Activated CD4-positive, alpha-beta T cell treated with anti-CD3 and anti-CD28 coated beads, Interleukin-2, amount 10 ng/mL, durations not matched to agents 7 days and 5 days (primary cell): ENCODE measurements around the gene TMC8. TPM values are rescaled to one million over a fixed set of nuclear protein-coding genes. Genes with fewer than 3 reads are reported as not detected.

Source experiments
- CTCF ChIA-PET: fragments of 350-600 bp; sonication (Branson Sonifier 250); formaldehyde crosslinking; loops from one replicate; lab custom pipeline; 2021; ENCODE audit warnings: antibody characterized with exemption; lab: Charles Lee
- POLR2A ChIA-PET: fragments of 350-600 bp; sonication (Branson Sonifier 250); formaldehyde crosslinking; loops from one replicate; lab custom pipeline; 2021; ENCODE audit warnings: antibody characterized with exemption; lab: Charles Lee
- DNase-seq: peaks from one replicate; pipeline ENCODE4 v3.0.0-alpha.2; 2020
- H3K27ac Mint-ChIP-seq: one replicate; pipeline ENCODE4 v1.8.0; 2021; ENCODE audit warnings: mild to moderate bottlenecking, moderate library complexity, mixed read lengths
- H3K27me3 Mint-ChIP-seq: one replicate; pipeline ENCODE4 v1.8.0; 2021; ENCODE audit warnings: mixed read lengths
- H3K36me3 Mint-ChIP-seq: one replicate; pipeline ENCODE4 v1.8.0; 2021; ENCODE audit warnings: low read depth, mixed read lengths
- H3K4me1 Mint-ChIP-seq: one replicate; pipeline ENCODE4 v1.8.0; 2021; ENCODE audit warnings: mixed read lengths
- H3K4me3 Mint-ChIP-seq: one replicate; pipeline ENCODE4 v1.8.0; 2021; ENCODE audit warnings: mild to moderate bottlenecking, moderate library complexity, mixed read lengths
- H3K9me3 Mint-ChIP-seq: one replicate; pipeline ENCODE4 v1.8.0; 2021; ENCODE audit warnings: mixed read lengths
- total RNA-seq, 2 experiments: library from RNA; stranded (reverse); gene quantifications; one replicate each; pipeline ENCODE4 v1.2.3, GENCODE V29; 2021

Gene TMC8
- total RNA-seq, 2 experiments from 2014 or later: 331 to 364 TPM

- H3K27ac Mint-ChIP-seq: peak overlapping the region; percentile 88
Measured at GRCh38 chr17:78185981-78186691, 55.6 kb downstream of the TMC8 start.

DNA sequence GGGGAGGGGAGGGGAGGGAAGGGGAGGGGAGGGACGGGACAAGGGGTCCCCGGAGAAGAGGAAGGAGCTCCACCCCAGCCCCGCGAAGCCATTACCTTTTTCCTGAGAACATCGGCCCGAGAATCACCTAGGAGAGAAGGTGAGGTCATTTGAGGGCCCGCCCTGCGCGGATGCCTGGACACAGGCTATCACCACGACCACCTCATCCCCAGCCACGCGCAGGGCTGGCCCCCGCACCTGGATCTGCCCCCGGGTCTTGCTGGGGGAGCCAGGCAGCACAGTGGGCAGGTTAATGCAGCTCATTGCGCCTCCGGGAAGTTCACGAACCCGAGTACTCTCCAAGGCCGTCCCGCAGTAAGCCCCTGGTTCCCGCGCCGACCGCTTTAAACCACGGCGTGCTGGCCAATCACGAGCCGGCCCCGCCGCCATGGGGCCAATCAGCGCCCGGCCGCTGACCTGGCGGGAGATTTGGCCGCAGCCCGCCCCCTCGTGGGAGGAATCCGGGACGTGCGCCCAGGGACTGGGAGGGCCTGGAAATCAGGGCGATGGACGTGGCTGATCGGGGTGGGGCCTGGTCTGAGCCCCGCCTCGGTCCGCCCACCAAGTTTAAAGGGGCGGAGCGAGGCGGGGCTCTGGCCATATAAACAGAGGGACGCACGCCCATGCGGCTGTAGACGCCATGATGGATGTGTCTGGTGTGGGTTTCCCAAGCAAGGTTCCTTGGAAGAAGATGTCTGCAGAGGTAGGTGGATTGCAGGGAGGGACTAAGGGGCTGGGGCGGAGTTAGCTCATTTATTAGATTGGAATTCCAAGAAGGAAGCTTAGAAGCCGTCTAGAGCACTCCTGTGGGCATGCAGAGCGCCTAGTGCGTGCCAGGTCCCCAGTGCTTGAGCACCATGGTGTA is 56.4 kb downstream of the TMC8 start, which contains the start of the genes AFMID and TK1:
AFMID (plus strand) TSS at position 671 of the 904 bp plus-strand sequence; CDS start at position 680, 9 bp downstream.
TK1 (minus strand) TSS at position 361 of the 904 bp plus-strand sequence; CDS start at position 303, 58 bp downstream.
- POLR2A ChIA-PET: interaction anchor here (1.8 kb wide), 1 partner anchor 47 kb away, joined by 6 read pairs; no protein-coding TSS in a partner anchor
- peaks cover 28% of the 10 kb centered on the region for H3K36me3 Mint-ChIP-seq
- H3K4me3 Mint-ChIP-seq: peak within 1 kb of the TSS; percentile 78
- DNase-seq: peak; percentile 92
- no peaks in the 10 kb centered on the region for H3K27me3 Mint-ChIP-seq
- H3K4me1 Mint-ChIP-seq: peaks cover 45% of the 10 kb centered on the region
- no peaks in the 10 kb centered on the region for H3K9me3 Mint-ChIP-seq
- CTCF ChIA-PET: interaction anchor here (0.6 to 1.8 kb wide), 8 partner anchors 10 to 1204 kb away, joined by 3 to 17 read pairs (median 3); no protein-coding TSS in a partner anchor
- H3K27ac Mint-ChIP-seq: peak within 1 kb of the TSS; percentile 88

More at GRCh38 chr17:78185981-78186691, 55.6 kb downstream of the TMC8 start:
- Mint-ChIP-seq H3K4me3 (peak overlapping the region; percentile 78), H3K27me3 (no peaks in the 10 kb centered on the region), H3K9me3 (no peaks in the 10 kb centered on the region), H3K36me3 (peaks cover 33% of the 10 kb centered on the region), H3K4me1 (peaks cover 48% of the 10 kb centered on the region)
- peak; percentile 40 for DNase-seq
- ChIA-PET CTCF (interaction anchor here (0.6 to 1.8 kb wide), 5 partner anchors 10 to 58 kb away, joined by 3 to 17 read pairs (median 3); no protein-coding TSS in a partner anchor), POLR2A (interaction anchor here (0.5 to 1.8 kb wide), 3 partner anchors 14 to 46 kb away, joined by 3 to 7 read pairs (median 6); no protein-coding TSS in a partner anchor)

Other genes with a start within 250 kb of the TMC8 start
- 10 to 100 TPM; 40.2 to 41.8 TPM for gene TNRC6C, start 172.1 kb upstream of the TMC8 start, total RNA-seq
- gene TMC6, start 2.0 kb upstream of the TMC8 start, total RNA-seq: 100 to 1,000 TPM; 414 to 438 TPM
- not detected for gene C17orf99, start 15.6 kb downstream of the TMC8 start, total RNA-seq
- gene SYNGR2, start 37.8 kb downstream of the TMC8 start, total RNA-seq: 10 to 100 TPM; 49.7 to 57.6 TPM
- gene TK1, start 56.3 kb downstream of the TMC8 start, total RNA-seq: 100 to 1,000 TPM; 121 to 136 TPM
- 10 to 100 TPM; 16.8 to 17.0 TPM for gene AFMID, start 56.6 kb downstream of the TMC8 start, total RNA-seq
- 100 to 1,000 TPM; 113 to 117 TPM for gene BIRC5, start 83.5 kb downstream of the TMC8 start, total RNA-seq
- gene TMEM235, start 100.9 kb downstream of the TMC8 start, total RNA-seq: not detected
- gene SOCS3, start 229.3 kb downstream of the TMC8 start, total RNA-seq: 10 to 100 TPM; 22.2 to 24.4 TPM
- gene PGS1, start 247.9 kb downstream of the TMC8 start, total RNA-seq: 10 to 100 TPM; 71.1 to 78.3 TPM